ENCODE data around the gene ARFGEF3. TPM values are rescaled to one million over a fixed set of nuclear protein-coding genes. Genes with fewer than 3 reads are reported as not detected.

The ARFGEF3 gene
- total RNA-seq, 1 experiment from 2014 or later, result 20.1 TPM

GRCh38 chr6:138278326-138278725, 116.6 kb downstream of the ARFGEF3 start (continued):
- TF ChIP-seq ZMAT4 (CRISPR knock-in tag; IDR thresholded peaks at IDR 0.05), result no peak
- TF ChIP-seq ERG (CRISPR knock-in tag; IDR thresholded peaks at IDR 0.05), result no peak
- no peak for TF ChIP-seq ATF1 (CRISPR knock-in tag; IDR thresholded peaks at IDR 0.05)
- no peak for TF ChIP-seq E2F1 (CRISPR knock-in tag; IDR thresholded peaks at IDR 0.05)
- TF ChIP-seq RELA (CRISPR knock-in tag; IDR thresholded peaks at IDR 0.05; ENCODE audit: borderline replicate concordance), result no peak
- TF ChIP-seq ZSCAN18 (CRISPR knock-in tag; IDR thresholded peaks at IDR 0.05), result no peak
- no peak for TF ChIP-seq NR3C1 (CRISPR knock-in tag; conservative IDR thresholded peaks at IDR 0.05; ENCODE audit: low read depth)
- no peak for TF ChIP-seq ZBTB43 (CRISPR knock-in tag; IDR thresholded peaks at IDR 0.05)
- TF ChIP-seq TCF7 (CRISPR knock-in tag; IDR thresholded peaks at IDR 0.05; ENCODE audit: low read depth), result no peak
- TF ChIP-seq MXD4 (CRISPR knock-in tag; IDR thresholded peaks at IDR 0.05; ENCODE audit: borderline replicate concordance), result no peak

- peak; percentile 58 for ATAC-seq
- CTCF ChIA-PET, result interaction anchor here (0.7 to 5.4 kb wide), 4 partner anchors 10 to 170 kb away, joined by 5 to 43 read pairs (median 6); partner anchors contain the start of gene HEBP2
Measured at GRCh38 chr6:138285800-138286199, 124.1 kb downstream of the ARFGEF3 start.

More at GRCh38 chr6:138285800-138286199, 124.1 kb downstream of the ARFGEF3 start:
- TF ChIP-seq ZNF423 (CRISPR knock-in tag; IDR thresholded peaks at IDR 0.05) (no peak), ERG (CRISPR knock-in tag; IDR thresholded peaks at IDR 0.05) (no peak), FOXP1 (CRISPR knock-in tag; IDR thresholded peaks at IDR 0.05; ENCODE audit: borderline replicate concordance) (no peak), NR2C2 (CRISPR knock-in tag; IDR thresholded peaks at IDR 0.05) (no peak), GTF2I (CRISPR knock-in tag; conservative IDR thresholded peaks at IDR 0.05) (no peak), CDX4 (CRISPR knock-in tag; IDR thresholded peaks at IDR 0.05; ENCODE audit: borderline replicate concordance) (no peak), ATF6 (CRISPR knock-in tag; IDR thresholded peaks at IDR 0.05) (no peak)
- Mint-ChIP-seq H3K36me3 (peaks cover 16% of the 10 kb centered on the region), H3K27ac (no peak overlapping the region), H3K4me3 (no peak overlapping the region), H3K9me3 (no peaks in the 10 kb centered on the region), H3K4me1 (peaks cover 3% of the 10 kb centered on the region; the same call in 1 of the 2 replicates), H3K27me3 (ENCODE audit: low read depth) (no peaks in the 10 kb centered on the region)
- POLR2A ChIA-PET, result interaction anchor here (0.6 kb wide), 1 partner anchor 360 kb away, joined by 4 read pairs; no protein-coding TSS in a partner anchor
- no peak for DNase-seq (ENCODE audit: low spot score)
